Dermis microvascular lymphatic vessel endothelial cell (primary cell): ENCODE results near the gene PLA2G4F. TPM values are rescaled to one million over a fixed set of nuclear protein-coding genes. Genes with fewer than 3 reads are reported as not detected.

Experiments
- DNase-seq, 2 donors: peaks; one replicate each; pipeline versions ENCODE4 v3.0.0 to v3.0.0-alpha.2; 2010; ENCODE audit warnings: low read depth in 2 of 2
- total RNA-seq: library from RNA; depleted of rRNA; stranded (reverse); fragments of >200 nt; gene quantifications from 2 replicates; pipeline ENCODE4 v1.2.1, GENCODE V29; 2014

Gene PLA2G4F
- total RNA-seq, 1 donor from 2014 or later = not detected

GRCh38 chr15:42133886-42134502 lies 22.4 kb downstream of the PLA2G4F start:
- DNase-seq = peak in 1 of 2 donors; percentile 63

GRCh38 chr15:42133356-42133755 lies 23.1 kb downstream of the PLA2G4F start:
- DNase-seq = no peak

- DNase-seq = no peak
These were observed 24.3 kb downstream of the PLA2G4F start for GRCh38 chr15:42131826-42132806.

GRCh38 chr15:42131006-42131405 lies 25.4 kb downstream of the PLA2G4F start:
- DNase-seq = no peak

GRCh38 chr15:42130246-42130986 lies 26.0 kb downstream of the PLA2G4F start:
- DNase-seq = no peak

GRCh38 chr15:42129364-42129763 lies 27.1 kb downstream of the PLA2G4F start:
- DNase-seq = no peak

- DNase-seq = no peak
These were observed 28.0 kb downstream of the PLA2G4F start for GRCh38 chr15:42128476-42128875.

- no peak for DNase-seq
These were observed 32.9 kb downstream of the PLA2G4F start for GRCh38 chr15:42123546-42123945.

- no peak for DNase-seq
These were observed 34.8 kb downstream of the PLA2G4F start for GRCh38 chr15:42121682-42122081.

GRCh38 chr15:42121021-42121420 lies 35.4 kb downstream of the PLA2G4F start:
- DNase-seq = no peak

GRCh38 chr15:42120285-42120684 lies 36.2 kb downstream of the PLA2G4F start:
- no peak for DNase-seq

GRCh38 chr15:42119446-42119760 lies 37.0 kb downstream of the PLA2G4F start:
- no peak for DNase-seq

GRCh38 chr15:42118650-42119445 lies 37.6 kb downstream of the PLA2G4F start:
- DNase-seq = no peak

GRCh38 chr15:42111924-42112323 lies 44.5 kb downstream of the PLA2G4F start:
- DNase-seq = no peak

- no peak for DNase-seq
These were observed 46.1 kb downstream of the PLA2G4F start for GRCh38 chr15:42110367-42110766.

- no peak for DNase-seq
These were observed 47.6 kb downstream of the PLA2G4F start for GRCh38 chr15:42108806-42109205.

- DNase-seq = no peak
These were observed 48.2 kb downstream of the PLA2G4F start for GRCh38 chr15:42108189-42108588.

GRCh38 chr15:42107473-42107872 lies 49.0 kb downstream of the PLA2G4F start:
- peak in 1 of 2 donors; percentile 38 for DNase-seq

- DNase-seq = no peak
These were observed 50.1 kb downstream of the PLA2G4F start for GRCh38 chr15:42106288-42106687.

GRCh38 chr15:42104095-42104891 lies 52.1 kb downstream of the PLA2G4F start:
- no peak for DNase-seq
